NAMALWA (cell line): ENCODE results near the gene HJV.

Experiments
- DNase-seq: peaks from one replicate; pipeline ENCODE4 v3.0.0-alpha.2; 2015; ENCODE audit warnings: low spot score

HJV gene

GRCh38 chr1:145975216-145975615, 46.3 kb downstream of the HJV start:
- no peak for DNase-seq

- no peak for DNase-seq
These were observed 46.8 kb downstream of the HJV start for GRCh38 chr1:145974721-145975120.

GRCh38 chr1:145972580-145972979, 49.0 kb downstream of the HJV start:
- DNase-seq: no peak
